ENCODE results near the gene ABHD12.

The ABHD12 gene

DNA sequence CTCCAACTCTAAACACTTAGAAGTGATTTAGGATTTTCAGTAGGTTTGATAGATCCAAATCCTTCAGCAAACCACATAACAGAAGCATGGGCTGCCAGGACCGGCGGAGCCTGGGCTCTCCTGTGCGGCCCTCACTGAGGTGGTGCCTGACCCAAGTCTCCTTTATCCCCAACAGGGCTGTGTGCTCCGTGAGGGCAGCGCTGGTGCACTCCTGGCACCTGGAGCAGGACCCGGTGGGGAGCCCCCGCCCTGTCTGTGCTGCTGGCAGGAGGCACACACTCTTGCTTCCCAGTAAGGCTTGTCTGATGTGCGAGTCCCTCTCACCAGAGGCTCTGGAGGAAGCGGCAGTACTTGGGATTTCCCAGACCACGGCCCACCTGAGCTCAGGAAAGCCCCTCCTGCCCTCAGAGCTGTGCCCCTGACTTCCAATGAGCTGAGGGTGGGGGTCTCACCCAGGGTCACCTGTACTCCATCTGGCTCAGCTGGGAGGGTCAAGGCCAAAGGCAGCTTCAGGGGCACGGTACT, 86.5 kb downstream of the ABHD12 start:
- 96% methylated on average over 7 to 10 of the region's 11 CpGs for WGBS, 2 experiments (ENCODE audit: insufficient coverage in 2 of 2)
- Histone ChIP-seq H3K4me1 (ENCODE audit: control insufficient read depth, insufficient read depth, low read length, poor library complexity, severe bottlenecking) (peaks cover 23% of the 10 kb centered on the region), H3K36me3 (ENCODE audit: control insufficient read depth, insufficient read depth, low read length) (peaks cover 58% of the 10 kb centered on the region), H3K9me3 (ENCODE audit: control insufficient read depth, low read length) (no peaks in the 10 kb centered on the region), H3K4me3 (ENCODE audit: extremely low read depth, insufficient read depth, low read length, poor library complexity, severe bottlenecking) (no peak overlapping the region), H3K27ac (ENCODE audit: low read depth, low read length, severe bottlenecking) (no peak overlapping the region)

DNA sequence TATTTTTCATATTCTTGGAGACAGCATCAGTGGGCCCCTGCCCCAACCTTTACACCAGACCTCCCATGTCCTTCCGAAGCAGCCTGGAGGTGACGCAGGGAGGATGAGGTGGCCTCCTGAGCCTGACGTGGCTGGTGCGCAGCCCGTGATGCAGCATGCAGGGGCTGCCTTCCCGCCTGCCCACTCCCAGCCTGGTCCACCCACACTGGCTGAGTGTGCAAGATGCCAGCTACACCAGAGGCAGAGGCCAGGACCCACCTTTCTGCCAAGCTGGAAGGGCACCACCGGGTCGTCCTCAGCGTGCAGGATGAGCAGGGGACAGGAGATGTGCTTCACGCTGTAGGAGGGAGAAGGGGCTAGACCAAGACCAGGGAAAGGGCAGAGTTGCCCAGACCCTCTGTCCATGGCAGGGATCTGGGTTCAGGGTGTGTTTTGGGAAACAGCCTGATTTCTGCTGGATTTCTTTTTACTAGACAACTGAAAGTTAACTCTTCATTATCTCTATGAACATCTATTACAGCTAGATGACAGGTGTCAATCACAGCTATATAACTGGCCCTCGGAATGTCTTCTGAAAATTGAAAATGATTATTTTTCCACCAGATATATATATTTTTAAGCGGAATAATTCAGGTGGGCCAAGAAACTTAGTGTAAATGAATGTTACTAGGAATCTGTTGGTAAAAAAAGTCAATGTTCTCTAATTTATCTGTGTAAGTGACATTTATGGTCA, 87.2 kb downstream of the ABHD12 start:
- Histone ChIP-seq H3K36me3 (ENCODE audit: control insufficient read depth, insufficient read depth, low read length) (peaks cover 62% of the 10 kb centered on the region), H3K27ac (ENCODE audit: low read depth, low read length, severe bottlenecking) (no peak overlapping the region), H3K4me1 (ENCODE audit: control insufficient read depth, insufficient read depth, low read length, poor library complexity, severe bottlenecking) (peaks cover 19% of the 10 kb centered on the region), H3K4me3 (ENCODE audit: extremely low read depth, insufficient read depth, low read length, poor library complexity, severe bottlenecking) (no peak overlapping the region), H3K9me3 (ENCODE audit: control insufficient read depth, low read length) (no peaks in the 10 kb centered on the region)
- 94 to 98% methylated on average over 9 to 10 of the region's 12 CpGs for WGBS, 2 experiments (ENCODE audit: insufficient coverage in 2 of 2)

DNA sequence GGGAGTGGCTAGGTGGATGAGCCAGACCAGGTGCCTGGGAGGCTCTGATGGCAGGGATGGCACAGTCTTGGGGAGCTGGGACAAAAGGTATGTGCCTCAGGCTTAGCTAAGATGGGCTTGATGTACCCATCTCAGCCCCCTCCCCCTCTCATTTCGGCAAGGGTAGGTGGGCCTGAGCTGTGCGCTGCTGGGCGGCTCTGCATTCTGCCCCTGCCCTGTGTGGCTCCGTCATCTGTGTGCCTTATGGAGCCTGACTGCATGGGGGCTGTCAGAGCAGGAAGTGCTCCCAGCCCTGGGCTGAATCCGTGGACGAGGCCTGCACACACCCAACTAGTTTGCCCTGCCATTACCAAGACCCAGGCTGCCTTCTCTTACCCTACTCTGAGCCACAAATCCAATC, 88.0 kb downstream of the ABHD12 start:
- peaks cover 64% of the 10 kb centered on the region for H3K36me3 ChIP-seq (ENCODE audit: control insufficient read depth, insufficient read depth, low read length)
- no peaks in the 10 kb centered on the region for H3K9me3 ChIP-seq (ENCODE audit: control insufficient read depth, low read length)
- H3K4me1 ChIP-seq (ENCODE audit: control insufficient read depth, insufficient read depth, low read length, poor library complexity, severe bottlenecking) = peaks cover 19% of the 10 kb centered on the region
- WGBS, 2 experiments (ENCODE audit: insufficient coverage in 2 of 2) = 93 to 95% methylated on average over 4 to 5 of the region's 6 CpGs
- H3K4me3 ChIP-seq (ENCODE audit: extremely low read depth, insufficient read depth, low read length, poor library complexity, severe bottlenecking) = no peak overlapping the region
- no peak overlapping the region for H3K27ac ChIP-seq (ENCODE audit: low read depth, low read length, severe bottlenecking)

DNA sequence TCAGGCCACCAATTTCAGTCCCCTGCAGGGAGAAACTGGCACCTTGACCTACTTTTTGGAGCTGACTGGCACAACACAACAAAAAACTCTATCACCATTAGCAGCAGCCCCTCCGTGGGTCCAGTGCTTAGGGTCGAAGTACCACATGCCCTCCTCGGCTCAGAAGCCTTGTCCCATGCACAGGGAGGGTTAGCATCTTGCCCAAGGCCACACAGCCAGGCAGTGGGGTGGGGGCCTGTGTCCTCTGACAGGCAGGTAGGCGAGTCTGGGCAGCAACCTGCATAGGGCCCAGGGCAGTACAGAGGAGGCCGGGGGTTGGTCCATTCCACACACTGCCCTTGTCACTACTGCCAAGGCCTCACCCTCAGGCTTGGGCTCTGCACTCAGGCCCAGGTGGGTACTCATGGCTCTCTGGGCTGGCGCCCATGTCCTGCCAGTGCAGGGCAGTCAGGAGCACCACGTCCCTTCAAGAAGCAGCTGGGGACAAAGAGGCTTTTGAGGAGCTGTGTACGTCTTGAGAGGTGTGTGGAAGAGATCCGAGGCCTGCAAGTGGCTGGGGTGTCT, 89.2 kb downstream of the ABHD12 start:
- H3K36me3 ChIP-seq (ENCODE audit: control insufficient read depth, insufficient read depth, low read length) = peaks cover 65% of the 10 kb centered on the region
- no peak overlapping the region for H3K27ac ChIP-seq (ENCODE audit: low read depth, low read length, severe bottlenecking)
- H3K9me3 ChIP-seq (ENCODE audit: control insufficient read depth, low read length) = no peaks in the 10 kb centered on the region
- no peak overlapping the region for H3K4me3 ChIP-seq (ENCODE audit: extremely low read depth, insufficient read depth, low read length, poor library complexity, severe bottlenecking)
- WGBS, 2 experiments (ENCODE audit: insufficient coverage in 2 of 2) = 95% methylated on average over 8 to 9 of the region's 9 CpGs
- H3K4me1 ChIP-seq (ENCODE audit: control insufficient read depth, insufficient read depth, low read length, poor library complexity, severe bottlenecking) = peaks cover 24% of the 10 kb centered on the region

DNA sequence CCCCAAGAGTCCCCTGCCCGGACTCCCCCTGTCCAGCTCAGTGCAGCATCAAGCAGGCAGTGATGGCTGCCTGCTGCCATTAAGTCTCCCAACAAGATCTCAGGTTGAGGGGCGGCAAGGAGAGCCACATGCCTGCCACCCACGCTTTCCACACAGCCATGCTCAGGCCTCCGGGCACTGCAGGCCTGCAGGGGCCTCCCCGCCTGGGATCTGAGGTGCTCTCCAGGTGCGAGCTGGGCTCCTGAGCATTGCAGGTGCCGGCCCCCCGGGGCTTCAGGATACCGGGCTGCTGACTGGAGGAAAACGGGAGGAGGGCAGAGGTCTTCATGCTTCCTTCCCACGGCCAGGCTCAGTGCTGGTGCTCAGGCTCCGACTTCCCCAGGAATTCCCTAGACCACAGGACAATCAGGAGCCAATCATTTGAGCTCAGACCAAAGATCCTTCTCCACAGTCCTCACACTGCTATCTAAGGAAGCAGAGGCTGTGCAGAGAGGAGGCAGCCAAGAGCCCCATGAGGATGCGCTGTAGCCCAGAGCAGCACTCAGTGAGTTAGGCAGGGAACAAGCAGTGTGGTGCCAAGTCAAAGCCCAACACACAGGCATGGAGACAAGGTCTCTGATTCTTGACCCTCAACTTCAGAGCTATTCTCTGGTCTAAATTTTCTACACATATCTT, 90.0 kb downstream of the ABHD12 start:
- Histone ChIP-seq H3K27ac (ENCODE audit: low read depth, low read length, severe bottlenecking) (peak overlapping the region; percentile 45), H3K36me3 (ENCODE audit: control insufficient read depth, insufficient read depth, low read length) (peaks cover 65% of the 10 kb centered on the region), H3K4me1 (ENCODE audit: control insufficient read depth, insufficient read depth, low read length, poor library complexity, severe bottlenecking) (peaks cover 29% of the 10 kb centered on the region), H3K4me3 (ENCODE audit: extremely low read depth, insufficient read depth, low read length, poor library complexity, severe bottlenecking) (no peak overlapping the region), H3K9me3 (ENCODE audit: control insufficient read depth, low read length) (no peaks in the 10 kb centered on the region)
- WGBS, 2 experiments (ENCODE audit: insufficient coverage in 2 of 2) = 76 to 79% methylated on average over 11 to 12 of the region's 13 CpGs

DNA sequence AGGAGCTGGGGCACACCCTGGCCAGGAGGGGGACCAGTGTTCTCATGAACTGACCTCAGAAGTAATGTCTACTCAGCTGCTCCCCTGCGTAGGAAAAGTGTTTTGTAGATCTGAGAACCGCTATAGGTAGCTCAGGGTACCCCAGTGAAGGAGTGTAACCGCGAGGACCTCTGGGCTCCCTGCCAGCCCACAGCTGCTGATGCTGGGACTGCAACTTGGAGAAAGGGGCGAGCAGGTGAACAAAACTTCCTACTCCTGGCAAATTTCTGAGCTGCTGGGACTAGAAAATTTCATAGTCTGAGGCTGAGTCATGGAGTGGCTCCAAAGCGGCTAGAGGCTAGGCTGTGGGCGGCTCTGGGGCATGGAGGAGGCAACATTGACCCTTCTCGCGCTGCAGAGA, 90.8 kb downstream of the ABHD12 start:
- H3K27ac ChIP-seq (ENCODE audit: low read depth, low read length, severe bottlenecking) = peak overlapping the region; percentile 45
- peaks cover 31% of the 10 kb centered on the region for H3K4me1 ChIP-seq (ENCODE audit: control insufficient read depth, insufficient read depth, low read length, poor library complexity, severe bottlenecking)
- no peaks in the 10 kb centered on the region for H3K9me3 ChIP-seq (ENCODE audit: control insufficient read depth, low read length)
- 84 to 97% methylated on average over 5 to 6 of the region's 9 CpGs for WGBS, 2 experiments (ENCODE audit: insufficient coverage in 2 of 2)
- H3K36me3 ChIP-seq (ENCODE audit: control insufficient read depth, insufficient read depth, low read length) = peaks cover 64% of the 10 kb centered on the region
- H3K4me3 ChIP-seq (ENCODE audit: extremely low read depth, insufficient read depth, low read length, poor library complexity, severe bottlenecking) = no peak overlapping the region

DNA sequence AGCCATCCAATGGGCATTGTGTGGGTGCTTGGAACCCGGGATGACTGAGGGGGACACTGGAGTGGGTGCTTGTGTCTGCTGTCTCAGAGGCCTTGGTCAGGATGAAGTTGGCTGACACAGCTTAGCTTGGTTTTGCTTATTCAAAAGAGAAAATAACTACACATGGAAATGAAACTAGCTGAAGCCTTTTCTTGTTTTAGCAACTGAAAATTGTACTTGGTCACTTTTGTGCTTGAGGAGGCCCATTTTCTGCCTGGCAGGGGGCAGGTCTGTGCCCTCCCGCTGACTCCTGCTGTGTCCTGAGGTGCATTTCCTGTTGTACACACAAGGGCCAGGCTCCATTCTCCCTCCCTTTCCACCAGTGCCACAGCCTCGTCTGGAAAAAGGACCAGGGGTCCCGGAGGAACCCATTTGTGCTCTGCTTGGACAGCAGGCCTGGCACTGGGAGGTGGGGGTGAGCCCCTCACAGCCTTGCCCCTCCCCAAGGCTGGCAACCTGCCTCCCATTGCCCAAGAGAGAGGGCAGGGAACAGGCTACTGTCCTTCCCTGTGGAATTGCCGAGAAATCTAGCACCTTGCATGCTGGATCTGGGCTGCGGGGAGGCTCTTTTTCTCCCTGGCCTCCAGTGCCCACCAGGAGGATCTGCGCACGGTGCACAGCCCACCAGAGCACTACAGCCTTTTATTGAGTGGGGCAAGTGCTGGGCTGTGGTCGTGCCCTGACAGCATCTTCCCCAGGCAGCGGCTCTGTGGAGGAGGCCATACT, 93.3 kb downstream of the ABHD12 start:
- H3K4me3 ChIP-seq (ENCODE audit: extremely low read depth, insufficient read depth, low read length, poor library complexity, severe bottlenecking) = no peak overlapping the region
- H3K9me3 ChIP-seq (ENCODE audit: control insufficient read depth, low read length) = no peaks in the 10 kb centered on the region
- peaks cover 31% of the 10 kb centered on the region for H3K4me1 ChIP-seq (ENCODE audit: control insufficient read depth, insufficient read depth, low read length, poor library complexity, severe bottlenecking)
- no peak overlapping the region for H3K27ac ChIP-seq (ENCODE audit: low read depth, low read length, severe bottlenecking)
- whole genome bisulfite sequencing, 2 experiments (ENCODE audit: insufficient coverage in 2 of 2) = 95 to 96% methylated on average over 4 to 7 of the region's 10 CpGs
- peaks cover 46% of the 10 kb centered on the region for H3K36me3 ChIP-seq (ENCODE audit: control insufficient read depth, insufficient read depth, low read length)

DNA sequence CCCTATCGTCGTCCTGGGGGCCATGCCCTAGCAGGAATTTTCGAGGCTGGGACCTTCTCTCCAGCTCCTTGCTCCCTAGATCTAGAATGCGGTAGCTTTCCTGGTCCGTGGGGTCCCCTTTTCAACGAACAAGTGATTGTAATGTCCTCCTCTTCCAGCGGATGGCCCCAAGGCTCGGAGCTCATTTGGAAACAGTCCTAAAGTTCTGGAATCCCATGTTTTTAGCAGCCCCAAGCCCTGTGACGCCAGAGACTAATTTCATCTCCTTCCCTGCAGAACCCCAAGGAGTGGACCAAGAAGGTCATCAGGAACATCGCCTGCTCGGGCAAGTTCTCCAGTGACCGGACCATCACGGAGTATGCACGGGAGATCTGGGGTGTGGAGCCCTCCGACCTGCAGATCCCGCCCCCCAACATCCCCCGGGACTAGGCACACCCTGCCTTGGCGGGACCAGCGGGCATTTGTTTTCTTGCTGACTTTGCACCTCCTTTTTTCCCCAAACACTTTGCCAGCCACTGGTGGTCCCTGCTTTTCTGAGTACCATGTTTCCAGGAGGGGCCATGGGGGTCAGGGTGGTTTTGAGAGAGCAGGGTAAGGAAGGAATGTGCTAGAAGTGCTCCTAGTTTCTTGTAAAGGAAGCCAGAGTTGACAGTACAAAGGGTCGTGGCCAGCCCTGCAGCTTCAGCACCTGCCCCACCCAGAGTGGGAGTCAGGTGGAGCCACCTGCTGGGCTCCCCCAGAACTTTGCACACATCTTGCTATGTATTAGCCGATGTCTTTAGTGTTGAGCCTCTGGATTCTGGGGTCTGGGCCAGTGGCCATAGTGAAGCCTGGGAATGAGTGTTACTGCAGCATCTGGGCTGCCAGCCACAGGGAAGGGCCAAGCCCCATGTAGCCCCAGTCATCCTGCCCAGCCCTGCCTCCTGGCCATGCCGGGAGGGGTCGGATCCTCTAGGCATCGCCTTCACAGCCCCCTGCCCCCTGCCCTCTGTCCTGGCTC, 94.2 kb downstream of the ABHD12 start:
- Histone ChIP-seq H3K4me1 (ENCODE audit: control insufficient read depth, insufficient read depth, low read length, poor library complexity, severe bottlenecking) (peaks cover 31% of the 10 kb centered on the region), H3K27ac (ENCODE audit: low read depth, low read length, severe bottlenecking) (peak overlapping the region; percentile 10), H3K36me3 (ENCODE audit: control insufficient read depth, insufficient read depth, low read length) (peaks cover 47% of the 10 kb centered on the region), H3K4me3 (ENCODE audit: extremely low read depth, insufficient read depth, low read length, poor library complexity, severe bottlenecking) (no peak overlapping the region), H3K9me3 (ENCODE audit: control insufficient read depth, low read length) (no peaks in the 10 kb centered on the region)
- WGBS, 2 experiments (ENCODE audit: insufficient coverage in 2 of 2) = 97 to 98% methylated on average over 21 to 22 of the region's 24 CpGs

DNA sequence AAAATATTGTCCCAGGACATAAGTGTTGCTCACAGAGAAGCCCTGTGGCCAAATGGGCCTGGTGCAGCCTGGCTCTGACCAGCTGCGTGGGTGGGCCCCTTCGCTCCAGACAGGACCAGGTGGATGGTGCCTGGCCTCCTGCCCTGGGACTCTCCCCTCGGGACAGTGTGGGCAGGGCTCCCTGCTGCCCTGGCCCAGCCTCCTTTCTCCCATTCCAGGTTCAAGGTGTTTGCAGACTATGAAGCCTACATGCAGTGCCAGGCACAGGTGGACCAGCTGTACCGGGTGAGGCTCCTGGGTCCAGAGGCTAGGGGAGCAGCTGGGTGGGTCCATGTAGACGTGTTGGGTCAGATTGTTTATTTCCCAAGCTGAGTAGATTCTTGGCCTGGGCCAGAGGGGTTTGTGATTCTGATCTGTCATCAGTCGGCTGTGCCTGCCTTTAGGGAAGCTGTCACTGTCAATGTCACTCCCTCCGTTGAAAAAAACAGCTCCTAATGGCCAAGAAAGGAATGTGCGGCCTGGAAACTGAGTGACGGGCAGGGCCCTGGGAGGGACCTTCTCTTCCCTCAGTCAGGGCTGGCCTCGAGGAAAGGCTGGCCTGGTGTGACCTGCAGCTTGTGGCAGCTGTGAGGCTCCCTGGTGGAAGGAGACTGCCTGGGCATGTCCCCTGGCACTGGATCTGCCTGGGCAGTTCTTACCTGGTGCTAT, 95.1 kb downstream of the ABHD12 start:
- Histone ChIP-seq H3K36me3 (ENCODE audit: control insufficient read depth, insufficient read depth, low read length) (peaks cover 55% of the 10 kb centered on the region), H3K27ac (ENCODE audit: low read depth, low read length, severe bottlenecking) (no peak overlapping the region), H3K4me1 (ENCODE audit: control insufficient read depth, insufficient read depth, low read length, poor library complexity, severe bottlenecking) (peaks cover 23% of the 10 kb centered on the region), H3K4me3 (ENCODE audit: extremely low read depth, insufficient read depth, low read length, poor library complexity, severe bottlenecking) (no peak overlapping the region), H3K9me3 (ENCODE audit: control insufficient read depth, low read length) (no peaks in the 10 kb centered on the region)
- 81 to 85% methylated on average over 9 to 10 of the region's 10 CpGs for WGBS, 2 experiments (ENCODE audit: insufficient coverage in 2 of 2)

Measured in mesodermal cell (in vitro differentiated cells).